ENCODE measurements around the gene AHCTF1. TPM values are rescaled to one million over a fixed set of nuclear protein-coding genes. Genes with fewer than 3 reads are reported as not detected.

Gene AHCTF1
- total and polyA plus RNA-seq, 9 of the 15 experiments (the other 6 are each of a cell fraction or from before 2014, with no cell fraction given) = 9.4 to 102 (median 47.6) TPM

DNA sequence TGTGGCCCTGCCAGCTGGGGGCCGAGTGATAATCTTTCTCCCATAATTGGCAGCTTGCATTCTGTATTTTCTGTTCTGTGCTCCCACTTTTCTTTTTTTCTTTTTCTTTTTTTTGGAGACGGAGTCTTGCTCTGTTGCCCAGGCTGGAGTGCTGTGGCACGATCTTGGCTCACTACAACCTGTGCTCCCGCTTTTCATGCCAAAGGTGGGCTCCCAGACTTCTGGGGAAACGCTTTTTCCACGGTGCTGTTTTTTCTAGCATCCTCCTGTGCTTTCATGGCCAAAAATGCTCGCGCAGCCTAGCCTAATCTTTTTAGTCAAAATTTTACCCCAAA lies 585 bp upstream of the AHCTF1 start (continued):
- no peak for TF ChIP-seq TAF7 (tag; IDR thresholded peaks at IDR 0.05)
- no peak; the same call in 1 of the 2 replicates for TF ChIP-seq ZNF766 (CRISPR knock-in tag; conservative IDR thresholded peaks at IDR 0.05)
- no peak for TF ChIP-seq CEBPG (CRISPR knock-in tag; IDR thresholded peaks at IDR 0.05)
- no peak for TF ChIP-seq CEBPG (tag; conservative IDR thresholded peaks at IDR 0.05 in 1 of 2, IDR thresholded peaks at IDR 0.05 in 1 of 2)
- TF ChIP-seq DPF2 (IDR thresholded peaks at IDR 0.05) = peak; percentile 50; the same call in 1 of the 2 replicates
- TF ChIP-seq ZNF121 (CRISPR knock-in tag; conservative IDR thresholded peaks at IDR 0.05) = peak; percentile 99
- TF ChIP-seq PTBP1 (IDR thresholded peaks at IDR 0.05; ENCODE audit: low read depth, low read length) = no peak
- TF ChIP-seq ARNT (IDR thresholded peaks at IDR 0.05) = peak; percentile 19 to 51; a peak in 1 of 4 replicates
- TF ChIP-seq HDAC2 (IDR thresholded peaks at IDR 0.05) = peak; percentile 68; the same call in 1 of the 2 replicates
- TF ChIP-seq, protein P1, sequence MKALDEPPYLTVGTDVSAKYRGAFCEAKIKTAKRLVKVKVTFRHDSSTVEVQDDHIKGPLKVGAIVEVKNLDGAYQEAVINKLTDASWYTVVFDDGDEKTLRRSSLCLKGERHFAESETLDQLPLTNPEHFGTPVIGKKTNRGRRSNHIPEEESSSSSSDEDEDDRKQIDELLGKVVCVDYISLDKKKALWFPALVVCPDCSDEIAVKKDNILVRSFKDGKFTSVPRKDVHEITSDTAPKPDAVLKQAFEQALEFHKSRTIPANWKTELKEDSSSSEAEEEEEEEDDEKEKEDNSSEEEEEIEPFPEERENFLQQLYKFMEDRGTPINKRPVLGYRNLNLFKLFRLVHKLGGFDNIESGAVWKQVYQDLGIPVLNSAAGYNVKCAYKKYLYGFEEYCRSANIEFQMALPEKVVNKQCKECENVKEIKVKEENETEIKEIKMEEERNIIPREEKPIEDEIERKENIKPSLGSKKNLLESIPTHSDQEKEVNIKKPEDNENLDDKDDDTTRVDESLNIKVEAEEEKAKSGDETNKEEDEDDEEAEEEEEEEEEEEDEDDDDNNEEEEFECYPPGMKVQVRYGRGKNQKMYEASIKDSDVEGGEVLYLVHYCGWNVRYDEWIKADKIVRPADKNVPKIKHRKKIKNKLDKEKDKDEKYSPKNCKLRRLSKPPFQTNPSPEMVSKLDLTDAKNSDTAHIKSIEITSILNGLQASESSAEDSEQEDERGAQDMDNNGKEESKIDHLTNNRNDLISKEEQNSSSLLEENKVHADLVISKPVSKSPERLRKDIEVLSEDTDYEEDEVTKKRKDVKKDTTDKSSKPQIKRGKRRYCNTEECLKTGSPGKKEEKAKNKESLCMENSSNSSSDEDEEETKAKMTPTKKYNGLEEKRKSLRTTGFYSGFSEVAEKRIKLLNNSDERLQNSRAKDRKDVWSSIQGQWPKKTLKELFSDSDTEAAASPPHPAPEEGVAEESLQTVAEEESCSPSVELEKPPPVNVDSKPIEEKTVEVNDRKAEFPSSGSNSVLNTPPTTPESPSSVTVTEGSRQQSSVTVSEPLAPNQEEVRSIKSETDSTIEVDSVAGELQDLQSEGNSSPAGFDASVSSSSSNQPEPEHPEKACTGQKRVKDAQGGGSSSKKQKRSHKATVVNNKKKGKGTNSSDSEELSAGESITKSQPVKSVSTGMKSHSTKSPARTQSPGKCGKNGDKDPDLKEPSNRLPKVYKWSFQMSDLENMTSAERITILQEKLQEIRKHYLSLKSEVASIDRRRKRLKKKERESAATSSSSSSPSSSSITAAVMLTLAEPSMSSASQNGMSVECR (CRISPR knock-in tag; IDR thresholded peaks at IDR 0.05) = no peak
- TF ChIP-seq, protein P2, sequence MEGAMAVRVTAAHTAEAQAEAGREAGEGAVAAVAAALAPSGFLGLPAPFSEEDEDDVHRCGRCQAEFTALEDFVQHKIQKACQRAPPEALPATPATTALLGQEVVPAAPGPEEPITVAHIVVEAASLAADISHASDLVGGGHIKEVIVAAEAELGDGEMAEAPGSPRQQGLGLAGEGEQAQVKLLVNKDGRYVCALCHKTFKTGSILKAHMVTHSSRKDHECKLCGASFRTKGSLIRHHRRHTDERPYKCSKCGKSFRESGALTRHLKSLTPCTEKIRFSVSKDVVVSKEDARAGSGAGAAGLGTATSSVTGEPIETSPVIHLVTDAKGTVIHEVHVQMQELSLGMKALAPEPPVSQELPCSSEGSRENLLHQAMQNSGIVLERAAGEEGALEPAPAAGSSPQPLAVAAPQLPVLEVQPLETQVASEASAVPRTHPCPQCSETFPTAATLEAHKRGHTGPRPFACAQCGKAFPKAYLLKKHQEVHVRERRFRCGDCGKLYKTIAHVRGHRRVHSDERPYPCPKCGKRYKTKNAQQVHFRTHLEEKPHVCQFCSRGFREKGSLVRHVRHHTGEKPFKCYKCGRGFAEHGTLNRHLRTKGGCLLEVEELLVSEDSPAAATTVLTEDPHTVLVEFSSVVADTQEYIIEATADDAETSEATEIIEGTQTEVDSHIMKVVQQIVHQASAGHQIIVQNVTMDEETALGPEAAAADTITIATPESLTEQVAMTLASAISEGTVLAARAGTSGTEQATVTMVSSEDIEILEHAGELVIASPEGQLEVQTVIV (CRISPR knock-in tag; IDR thresholded peaks at IDR 0.05; ENCODE audit: borderline replicate concordance) = no peak
- no peak for TF ChIP-seq RBM25 (IDR thresholded peaks at IDR 0.05; ENCODE audit: low read depth, low read length, severe bottlenecking)
- TF ChIP-seq, protein P3, sequence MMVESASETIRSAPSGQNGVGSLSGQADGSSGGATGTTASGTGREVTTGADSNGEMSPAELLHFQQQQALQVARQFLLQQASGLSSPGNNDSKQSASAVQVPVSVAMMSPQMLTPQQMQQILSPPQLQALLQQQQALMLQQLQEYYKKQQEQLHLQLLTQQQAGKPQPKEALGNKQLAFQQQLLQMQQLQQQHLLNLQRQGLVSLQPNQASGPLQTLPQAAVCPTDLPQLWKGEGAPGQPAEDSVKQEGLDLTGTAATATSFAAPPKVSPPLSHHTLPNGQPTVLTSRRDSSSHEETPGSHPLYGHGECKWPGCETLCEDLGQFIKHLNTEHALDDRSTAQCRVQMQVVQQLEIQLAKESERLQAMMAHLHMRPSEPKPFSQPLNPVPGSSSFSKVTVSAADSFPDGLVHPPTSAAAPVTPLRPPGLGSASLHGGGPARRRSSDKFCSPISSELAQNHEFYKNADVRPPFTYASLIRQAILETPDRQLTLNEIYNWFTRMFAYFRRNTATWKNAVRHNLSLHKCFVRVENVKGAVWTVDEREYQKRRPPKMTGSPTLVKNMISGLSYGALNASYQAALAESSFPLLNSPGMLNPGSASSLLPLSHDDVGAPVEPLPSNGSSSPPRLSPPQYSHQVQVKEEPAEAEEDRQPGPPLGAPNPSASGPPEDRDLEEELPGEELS (CRISPR knock-in tag; IDR thresholded peaks at IDR 0.05; ENCODE audit: borderline replicate concordance) = no peak
- TF ChIP-seq PTRF (tag; IDR thresholded peaks at IDR 0.05) = 0 out of 2 replicates have a peak, but pooled peaks have one; percentile 29
- TF ChIP-seq HLTF (IDR thresholded peaks at IDR 0.05) = peak; percentile 58; the same call in 1 of the 2 replicates
- peak; percentile 75 for TF ChIP-seq MIER1 (IDR thresholded peaks at IDR 0.05; ENCODE audit: low read depth)
- TF ChIP-seq, protein P4, sequence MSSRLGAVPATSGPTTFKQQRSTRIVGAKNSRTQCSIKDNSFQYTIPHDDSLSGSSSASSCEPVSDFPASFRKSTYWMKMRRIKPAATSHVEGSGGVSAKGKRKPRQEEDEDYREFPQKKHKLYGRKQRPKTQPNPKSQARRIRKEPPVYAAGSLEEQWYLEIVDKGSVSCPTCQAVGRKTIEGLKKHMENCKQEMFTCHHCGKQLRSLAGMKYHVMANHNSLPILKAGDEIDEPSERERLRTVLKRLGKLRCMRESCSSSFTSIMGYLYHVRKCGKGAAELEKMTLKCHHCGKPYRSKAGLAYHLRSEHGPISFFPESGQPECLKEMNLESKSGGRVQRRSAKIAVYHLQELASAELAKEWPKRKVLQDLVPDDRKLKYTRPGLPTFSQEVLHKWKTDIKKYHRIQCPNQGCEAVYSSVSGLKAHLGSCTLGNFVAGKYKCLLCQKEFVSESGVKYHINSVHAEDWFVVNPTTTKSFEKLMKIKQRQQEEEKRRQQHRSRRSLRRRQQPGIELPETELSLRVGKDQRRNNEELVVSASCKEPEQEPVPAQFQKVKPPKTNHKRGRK (tag; IDR thresholded peaks at IDR 0.05) = peak; percentile 56; the same call in 1 of the 2 replicates
- 0 out of 2 replicates have a peak, but pooled peaks have one; percentile 0 for TF ChIP-seq MTA3 (IDR thresholded peaks at IDR 0.05; ENCODE audit: borderline replicate concordance)
- 0 out of 2 replicates have a peak, but pooled peaks have one; percentile 64 for TF ChIP-seq LARP7 (IDR thresholded peaks at IDR 0.05)
- 0 out of 2 replicates have a peak, but pooled peaks have one; percentile 30 for TF ChIP-seq SMARCE1 (IDR thresholded peaks at IDR 0.05)

Data from K562 (cell line).